Measurements from ENCODE around the gene TRPT1. TPM values are rescaled to one million over a fixed set of nuclear protein-coding genes. Genes with fewer than 3 reads are reported as not detected.

The TRPT1 gene
- total and polyA plus RNA-seq, 9 of the 15 experiments (the other 6 are each of a cell fraction or from before 2014, with no cell fraction given): 4.6 to 41.7 (median 23.1) TPM

- TF ChIP-seq JUN (IDR thresholded peaks at IDR 0.05; ENCODE audit: borderline replicate concordance, low read depth, low read length) (peak; percentile 60; the same call in 1 of the 2 replicates), JUN (CRISPR knock-in tag; IDR thresholded peaks at IDR 0.05; ENCODE audit: borderline replicate concordance) (no peak; the same call in 1 of the 2 replicates), ZC3H4 (CRISPR knock-in tag; IDR thresholded peaks at IDR 0.05; ENCODE audit: borderline replicate concordance) (0 out of 2 replicates have a peak, but pooled peaks have one; percentile 8), MNT (conservative IDR thresholded peaks at IDR 0.05) (peak; percentile 32 to 66; a peak in 3 of 4 replicates), ZBED1 (IDR thresholded peaks at IDR 0.05) (peak; percentile 50; the same call in 1 of the 2 replicates), RBM17 (IDR thresholded peaks at IDR 0.05; ENCODE audit: borderline replicate concordance, low read depth, low read length) (no peak), CBFB (CRISPR knock-in tag; IDR thresholded peaks at IDR 0.05) (peak; percentile 92), CHCHD3 (CRISPR knock-in tag; IDR thresholded peaks at IDR 0.05) (no peak), ZBTB12 (CRISPR knock-in tag; IDR thresholded peaks at IDR 0.05) (no peak), ZNF584 (CRISPR knock-in tag; IDR thresholded peaks at IDR 0.05; ENCODE audit: low read depth) (no peak), HDAC1 (IDR thresholded peaks at IDR 0.05) (peak in 1 of 2 experiments; percentile 72; a peak in 2 of 4 replicates), NBN (IDR thresholded peaks at IDR 0.05; ENCODE audit: low read depth) (peak; percentile 77), ATF6 (CRISPR knock-in tag; IDR thresholded peaks at IDR 0.05) (peak; percentile 72; the same call in 1 of the 2 replicates), SOX6 (IDR thresholded peaks at IDR 0.05) (0 out of 2 replicates have a peak, but pooled peaks have one; percentile 38), ZNF764 (CRISPR knock-in tag; IDR thresholded peaks at IDR 0.05; ENCODE audit: low read depth) (no peak), CREM (IDR thresholded peaks at IDR 0.05; ENCODE audit: low read depth) (peak; percentile 38; the same call in 1 of the 2 replicates), ATF7 (IDR thresholded peaks at IDR 0.05) (peak; percentile 22; the same call in 1 of the 2 replicates), LEF1 (IDR thresholded peaks at IDR 0.05) (0 out of 2 replicates have a peak, but pooled peaks have one; percentile 56), POLR2H (tag; IDR thresholded peaks at IDR 0.05; ENCODE audit: low read depth) (no peak), MITF (IDR thresholded peaks at IDR 0.05) (0 out of 2 replicates have a peak, but pooled peaks have one; percentile 31), MTF1 (CRISPR knock-in tag; IDR thresholded peaks at IDR 0.05; ENCODE audit: borderline replicate concordance) (no peak), SMARCE1 (IDR thresholded peaks at IDR 0.05) (peak; percentile 72), HLTF (IDR thresholded peaks at IDR 0.05) (peak; percentile 96)
Observed at GRCh38 chr11:64245797-64246620, 20.0 kb upstream of the TRPT1 start (continued).
